ENCODE data around the gene CPA2.

GRCh38 chr7:130226333-130226732 lies 40.3 kb upstream of the CPA2 start:
- TF ChIP-seq, protein P1, sequence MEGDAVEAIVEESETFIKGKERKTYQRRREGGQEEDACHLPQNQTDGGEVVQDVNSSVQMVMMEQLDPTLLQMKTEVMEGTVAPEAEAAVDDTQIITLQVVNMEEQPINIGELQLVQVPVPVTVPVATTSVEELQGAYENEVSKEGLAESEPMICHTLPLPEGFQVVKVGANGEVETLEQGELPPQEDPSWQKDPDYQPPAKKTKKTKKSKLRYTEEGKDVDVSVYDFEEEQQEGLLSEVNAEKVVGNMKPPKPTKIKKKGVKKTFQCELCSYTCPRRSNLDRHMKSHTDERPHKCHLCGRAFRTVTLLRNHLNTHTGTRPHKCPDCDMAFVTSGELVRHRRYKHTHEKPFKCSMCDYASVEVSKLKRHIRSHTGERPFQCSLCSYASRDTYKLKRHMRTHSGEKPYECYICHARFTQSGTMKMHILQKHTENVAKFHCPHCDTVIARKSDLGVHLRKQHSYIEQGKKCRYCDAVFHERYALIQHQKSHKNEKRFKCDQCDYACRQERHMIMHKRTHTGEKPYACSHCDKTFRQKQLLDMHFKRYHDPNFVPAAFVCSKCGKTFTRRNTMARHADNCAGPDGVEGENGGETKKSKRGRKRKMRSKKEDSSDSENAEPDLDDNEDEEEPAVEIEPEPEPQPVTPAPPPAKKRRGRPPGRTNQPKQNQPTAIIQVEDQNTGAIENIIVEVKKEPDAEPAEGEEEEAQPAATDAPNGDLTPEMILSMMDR (IDR thresholded peaks at IDR 0.05): no peak
- TF ChIP-seq JUNB (IDR thresholded peaks at IDR 0.05) (no peak), CEBPB (IDR thresholded peaks at IDR 0.05) (no peak), POLR2A (IDR thresholded peaks at IDR 0.05; ENCODE audit: low read length) (no peak), EP300 (IDR thresholded peaks at IDR 0.05) (no peak), RAD21 (conservative IDR thresholded peaks at IDR 0.05 in 1 of 2, IDR thresholded peaks at IDR 0.05 in 1 of 2) (no peak)
- TF ChIP-seq, protein P2, sequence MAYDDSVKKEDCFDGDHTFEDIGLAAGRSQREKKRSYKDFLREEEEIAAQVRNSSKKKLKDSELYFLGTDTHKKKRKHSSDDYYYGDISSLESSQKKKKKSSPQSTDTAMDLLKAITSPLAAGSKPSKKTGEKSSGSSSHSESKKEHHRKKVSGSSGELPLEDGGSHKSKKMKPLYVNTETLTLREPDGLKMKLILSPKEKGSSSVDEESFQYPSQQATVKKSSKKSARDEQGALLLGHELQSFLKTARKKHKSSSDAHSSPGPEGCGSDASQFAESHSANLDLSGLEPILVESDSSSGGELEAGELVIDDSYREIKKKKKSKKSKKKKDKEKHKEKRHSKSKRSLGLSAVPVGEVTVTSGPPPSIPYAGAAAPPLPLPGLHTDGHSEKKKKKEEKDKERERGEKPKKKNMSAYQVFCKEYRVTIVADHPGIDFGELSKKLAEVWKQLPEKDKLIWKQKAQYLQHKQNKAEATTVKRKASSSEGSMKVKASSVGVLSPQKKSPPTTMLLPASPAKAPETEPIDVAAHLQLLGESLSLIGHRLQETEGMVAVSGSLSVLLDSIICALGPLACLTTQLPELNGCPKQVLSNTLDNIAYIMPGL (CRISPR knock-in tag; IDR thresholded peaks at IDR 0.05; ENCODE audit: borderline replicate concordance): no peak
- TF ChIP-seq, protein P3, sequence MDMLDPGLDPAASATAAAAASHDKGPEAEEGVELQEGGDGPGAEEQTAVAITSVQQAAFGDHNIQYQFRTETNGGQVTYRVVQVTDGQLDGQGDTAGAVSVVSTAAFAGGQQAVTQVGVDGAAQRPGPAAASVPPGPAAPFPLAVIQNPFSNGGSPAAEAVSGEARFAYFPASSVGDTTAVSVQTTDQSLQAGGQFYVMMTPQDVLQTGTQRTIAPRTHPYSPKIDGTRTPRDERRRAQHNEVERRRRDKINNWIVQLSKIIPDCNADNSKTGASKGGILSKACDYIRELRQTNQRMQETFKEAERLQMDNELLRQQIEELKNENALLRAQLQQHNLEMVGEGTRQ (IDR thresholded peaks at IDR 0.05): no peak

All from A549 (cell line).